HEK293T (cell line): Measurements from ENCODE around the gene EIF4B.

Source experiments
- CTCF ChIA-PET: fragments of 350-600 bp; formaldehyde crosslinking; extraction: SDS; loops from one replicate; lab custom pipeline; 2021; ENCODE audit warnings: antibody characterized with exemption, inconsistent platforms; lab: Yijun Ruan, JAX
- POLR2A ChIA-PET: fragments of 350-600 bp; formaldehyde crosslinking; extraction: SDS; loops from one replicate; lab custom pipeline; 2020; ENCODE audit warnings: antibody characterized with exemption, inconsistent platforms; lab: Yijun Ruan, JAX
- DNase-seq: peaks from one replicate; pipeline ENCODE4 v3.0.0; 2012; ENCODE audit warnings: mixed read lengths; ENCODE audit errors: extremely low spot score
- ARNT ChIP-seq: fragments of 450-650 bp; IDR thresholded peaks from 2 replicates; pipeline ENCODE4 v1.6.1; 2017; ENCODE audit warnings: mild to moderate bottlenecking
- BHLHE40 ChIP-seq: fragments of 450-650 bp; IDR thresholded peaks from 2 replicates; pipeline ENCODE4 v1.6.1; 2016; ENCODE audit warnings: mild to moderate bottlenecking, moderate library complexity, borderline replicate concordance
- CTBP1 ChIP-seq: fragments of 450-650 bp; IDR thresholded peaks from 2 replicates; pipeline ENCODE4 v1.6.1; 2016; ENCODE audit warnings: borderline replicate concordance
- ELF4 ChIP-seq: fragments of 450-650 bp; IDR thresholded peaks from 2 replicates; pipeline ENCODE4 v1.6.1; 2017; ENCODE audit warnings: antibody characterized with exemption
- FOXA1 ChIP-seq: fragments of 450-650 bp; IDR thresholded peaks from 2 replicates; pipeline ENCODE4 v1.6.1; 2016; ENCODE audit warnings: mild to moderate bottlenecking
- FOXM1 ChIP-seq: fragments of 450-650 bp; IDR thresholded peaks from 2 replicates; pipeline ENCODE4 v1.6.1; 2017; ENCODE audit warnings: mild to moderate bottlenecking, borderline replicate concordance
- HDGF ChIP-seq: fragments of 450-650 bp; IDR thresholded peaks from 2 replicates; pipeline ENCODE4 v1.6.1; 2017; ENCODE audit warnings: antibody characterized with exemption, borderline replicate concordance
- L3MBTL2 ChIP-seq: fragments of 450-650 bp; conservative IDR thresholded peaks from 2 replicates; pipeline ENCODE4 v1.6.1; 2016; ENCODE audit warnings: mild to moderate bottlenecking
- LEF1 ChIP-seq: fragments of 450-650 bp; IDR thresholded peaks from 2 replicates; pipeline ENCODE4 v1.6.1; 2017; ENCODE audit warnings: mild to moderate bottlenecking, borderline replicate concordance
- NFRKB ChIP-seq: fragments of 450-650 bp; IDR thresholded peaks from 2 replicates; pipeline ENCODE4 v1.6.1; 2016; ENCODE audit warnings: mild to moderate bottlenecking, moderate library complexity
- PKNOX1 ChIP-seq: fragments of 450-650 bp; IDR thresholded peaks from 2 replicates; pipeline ENCODE4 v1.6.1; 2016
- SP1 ChIP-seq: fragments of 450-650 bp; IDR thresholded peaks from 2 replicates; pipeline ENCODE4 v1.6.1; 2017
- SUZ12 ChIP-seq: fragments of 450-650 bp; IDR thresholded peaks from 2 replicates; pipeline ENCODE4 v1.6.1; 2016; ENCODE audit warnings: mild to moderate bottlenecking
- TARDBP ChIP-seq: fragments of 450-650 bp; IDR thresholded peaks from 2 replicates; pipeline ENCODE4 v1.6.1; 2016
- ZNF384 ChIP-seq: fragments of 450-650 bp; IDR thresholded peaks from 2 replicates; pipeline ENCODE4 v1.6.1; 2016

Gene EIF4B

DNA sequence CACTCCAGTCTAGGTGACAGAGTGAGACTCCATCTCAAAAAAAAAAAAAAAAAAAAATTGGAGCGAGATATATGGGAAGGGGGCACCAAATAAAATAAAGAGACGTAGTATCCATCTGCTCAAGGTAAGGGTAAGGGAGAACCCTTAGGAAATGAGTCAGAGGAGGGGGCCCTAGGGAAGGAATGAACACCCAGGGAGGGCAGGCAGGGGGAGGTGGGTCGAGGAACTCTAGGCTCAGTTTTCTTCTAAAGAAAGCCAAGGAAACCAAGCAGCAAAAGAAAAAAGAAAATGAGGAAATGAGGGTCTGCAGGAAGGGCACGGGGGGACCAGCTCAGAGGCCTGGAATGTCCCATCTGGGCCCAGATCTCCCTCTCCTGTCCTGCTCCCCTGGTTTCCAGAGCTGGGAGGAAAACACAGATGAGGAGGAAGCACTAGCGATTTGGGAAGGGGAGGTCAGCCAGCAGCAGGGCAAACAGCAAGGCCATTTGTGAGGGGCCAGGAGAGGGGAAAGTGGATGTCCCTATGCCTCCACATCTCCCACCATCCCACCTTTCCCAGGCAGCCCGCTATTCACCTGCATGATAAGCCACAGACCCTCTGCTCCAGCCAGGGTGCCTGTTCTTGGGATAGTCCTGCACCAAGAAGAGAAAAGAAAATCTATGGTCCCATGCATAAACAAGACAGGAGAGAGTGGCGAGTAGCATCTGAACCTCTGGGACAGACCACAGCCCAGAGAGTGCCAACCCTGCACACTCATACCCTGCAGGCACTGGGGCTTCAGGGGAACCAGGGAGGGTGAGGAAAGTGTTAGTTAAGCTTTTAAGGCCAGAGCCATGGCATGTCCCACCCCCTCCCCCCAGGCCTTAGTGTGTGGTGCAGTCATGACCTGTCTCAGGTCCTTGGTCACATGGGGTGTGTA is 61.1 kb downstream of the EIF4B start:
- DNase-seq = no peak
- CTCF ChIA-PET = interaction anchor here (2.1 to 4.8 kb wide), 3 partner anchors 12 to 31 kb away, joined by 18 to 68 read pairs (median 46); partner anchors contain the start of genes IGFBP6 and SPRYD3
- POLR2A ChIA-PET = interaction anchor here (1.4 to 2.1 kb wide), 2 partner anchors 12 kb away, joined by 6 to 16 read pairs; partner anchors contain the start of gene SPRYD3
- TF ChIP-seq HDGF (no peak), SUZ12 (no peak), ZNF384 (no peak), CTBP1 (no peak)

DNA sequence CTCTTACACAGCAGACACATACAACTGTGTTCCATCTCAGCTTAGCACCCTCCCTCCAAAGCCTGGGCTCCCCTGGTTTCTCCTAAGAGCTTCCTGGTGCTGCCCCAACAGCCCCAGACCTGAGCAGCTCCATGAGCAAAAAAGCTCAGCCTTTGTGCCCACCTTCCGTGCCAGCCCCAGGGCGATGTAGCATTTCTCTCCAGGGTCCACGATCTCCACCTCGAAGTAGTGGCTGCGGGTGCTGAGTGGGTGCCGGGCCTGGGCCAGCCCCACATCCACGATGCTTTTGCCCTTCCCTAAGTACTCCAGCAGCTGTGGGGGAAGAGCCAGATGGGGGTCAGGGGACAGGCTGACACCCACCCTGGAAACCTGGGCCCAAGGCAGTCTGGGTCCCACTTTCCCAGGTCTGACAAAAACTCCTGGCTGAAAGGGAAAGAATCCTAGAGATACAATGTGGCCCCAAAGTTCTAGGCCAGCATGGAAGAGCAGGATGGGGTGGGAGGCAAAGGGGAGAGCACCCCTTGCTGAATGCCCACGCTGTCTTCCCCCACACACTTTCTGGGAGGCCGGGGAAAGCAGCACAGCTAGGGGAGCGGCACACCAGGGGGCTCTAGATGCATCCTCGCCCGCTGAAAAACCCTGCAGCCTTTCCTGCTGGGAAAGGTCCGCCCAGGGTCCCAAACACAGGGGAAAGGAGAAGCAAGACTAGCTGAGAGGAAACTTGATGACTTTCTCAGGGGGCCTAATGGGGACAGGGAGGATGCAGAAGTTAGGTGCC is 61.9 kb downstream of the EIF4B start:
- ChIA-PET POLR2A (interaction anchor here (1.4 kb wide), 2 partner anchors 11 to 14 kb away, joined by 3 to 6 read pairs; partner anchors contain the start of gene SPRYD3), CTCF (interaction anchor here (0.6 to 4.8 kb wide), 4 partner anchors 11 to 122 kb away, joined by 3 to 68 read pairs (median 25); partner anchors contain the start of genes IGFBP6 and SPRYD3)
- TF ChIP-seq ARNT (no peak), NFRKB (no peak), BHLHE40 (no peak), SP1 (no peak), FOXA1 (no peak), HDGF (no peak), L3MBTL2 (no peak), LEF1 (no peak), CTBP1 (no peak), PKNOX1 (no peak), FOXM1 (no peak), ELF4 (no peak)
- DNase-seq = no peak

DNA sequence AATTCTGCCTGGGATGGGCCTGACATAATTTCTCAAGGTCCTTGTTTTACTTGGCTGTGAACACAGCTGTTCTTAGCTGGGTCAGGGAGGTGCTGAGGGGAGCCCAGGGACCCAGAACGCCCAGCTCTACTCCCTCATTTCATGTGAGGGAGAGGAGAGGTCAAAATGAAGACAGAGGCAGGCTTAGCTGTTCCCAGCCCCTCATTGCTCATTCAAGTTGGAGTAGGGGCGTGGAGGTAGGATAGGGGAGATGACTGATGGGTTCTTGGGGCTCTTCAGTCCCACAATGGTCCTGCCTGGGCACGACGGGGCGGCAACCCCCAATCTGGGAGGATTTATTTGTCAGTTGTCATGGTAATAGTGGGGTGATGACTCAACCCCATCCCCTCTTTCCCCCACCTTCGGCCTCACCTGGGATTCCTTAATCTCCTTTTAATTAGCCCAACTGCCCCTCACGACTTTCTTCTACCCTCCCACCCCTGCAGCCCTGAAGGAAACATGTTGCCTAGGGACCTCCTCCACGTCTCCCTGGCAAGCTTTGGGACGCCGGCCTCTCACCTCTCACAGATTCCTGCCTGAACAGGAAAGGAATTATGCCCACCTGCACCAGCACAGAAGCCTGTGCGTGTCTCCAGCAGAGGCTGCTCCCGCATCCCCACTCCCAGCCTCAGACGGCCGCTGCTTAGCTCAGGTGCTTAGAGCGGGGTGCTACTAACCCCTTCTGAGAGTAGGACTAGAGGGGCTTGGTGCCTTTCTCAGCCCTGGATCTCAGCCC is 62.7 kb downstream of the EIF4B start:
- TF ChIP-seq FOXA1 = no peak
- no peak for TF ChIP-seq L3MBTL2
- no peak for DNase-seq
- ChIA-PET POLR2A (interaction anchor here (1.4 kb wide), 1 partner anchor 14 kb away, joined by 3 read pairs; no protein-coding TSS in a partner anchor), CTCF (interaction anchor here (1.0 to 1.4 kb wide), 2 partner anchors 10 to 30 kb away, joined by 3 to 4 read pairs; partner anchors contain the start of gene SPRYD3)

GRCh38 chr12:53069621-53070410 is 63.6 kb downstream of the EIF4B start:
- TF ChIP-seq SUZ12 (no peak), FOXM1 (no peak), PKNOX1 (no peak), L3MBTL2 (no peak), HDGF (no peak), TARDBP (no peak), LEF1 (no peak), SP1 (no peak), FOXA1 (no peak), BHLHE40 (no peak), ZNF384 (no peak), NFRKB (no peak)
- ChIA-PET CTCF (interaction anchor here (1.0 kb wide), 1 partner anchor 29 kb away, joined by 3 read pairs; no protein-coding TSS in a partner anchor), POLR2A (interaction anchor here (0.9 to 1.4 kb wide), 2 partner anchors 29 to 419 kb away, joined by 3 to 4 read pairs; no protein-coding TSS in a partner anchor)
- no peak for DNase-seq

DNA sequence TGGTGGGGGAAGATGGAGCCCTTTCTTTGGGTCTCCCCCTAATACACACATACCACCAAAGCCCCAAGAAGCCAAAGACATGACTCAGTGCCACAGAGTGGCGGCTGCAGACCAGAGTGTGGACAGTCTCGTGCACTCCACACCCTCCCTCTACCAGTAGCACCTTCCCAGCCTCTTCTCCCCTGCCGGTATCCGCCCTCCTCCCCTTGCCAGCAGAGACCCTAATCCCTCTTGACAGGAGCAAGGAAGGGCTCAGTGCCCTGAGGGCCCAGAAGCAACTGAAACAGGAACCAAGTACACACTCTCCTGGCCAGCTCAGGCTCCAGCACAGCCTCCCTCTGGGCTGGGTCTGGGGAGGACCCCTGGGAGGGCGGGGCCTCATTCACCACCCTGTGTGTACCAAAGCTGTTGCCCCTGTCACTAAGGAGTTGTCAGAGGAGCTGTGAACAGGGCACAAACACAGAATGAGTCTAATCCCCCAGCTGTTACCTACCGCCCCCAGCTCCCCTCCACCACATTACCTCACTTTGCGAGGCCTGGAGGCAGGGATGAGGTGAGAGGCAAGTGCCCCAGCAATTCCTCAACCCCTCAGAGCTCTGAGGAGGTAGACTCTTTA is 64.7 kb downstream of the EIF4B start:
- POLR2A ChIA-PET = interaction anchor here (1.2 to 1.4 kb wide), 2 partner anchors 8 to 28 kb away, joined by 4 to 6 read pairs; partner anchors contain the start of gene SPRYD3
- DNase-seq = no peak
- CTCF ChIA-PET = interaction anchor here (1.4 kb wide), 1 partner anchor 9 kb away, joined by 3 read pairs; no protein-coding TSS in a partner anchor
- TF ChIP-seq BHLHE40 (no peak), TARDBP (no peak), LEF1 (no peak), L3MBTL2 (no peak), HDGF (no peak), CTBP1 (no peak), PKNOX1 (no peak), FOXA1 (no peak), ELF4 (no peak), SP1 (no peak)
